Activated naive CD4-positive, alpha-beta T cell treated with anti-CD3 and anti-CD28 coated beads, Interleukin-2, amount 50 U/mL, for 16 hours (primary cell): ENCODE data around the gene SCGB1D2.

Experiments used
- DNase-seq: peaks from one replicate; pipeline ENCODE4 v3.0.0-alpha.2; 2020

Gene SCGB1D2

GRCh38 chr11:62264004-62264403 is 22.0 kb downstream of the SCGB1D2 start:
- DNase-seq = no peak

GRCh38 chr11:62266558-62266957 is 24.5 kb downstream of the SCGB1D2 start:
- DNase-seq = no peak

GRCh38 chr11:62267050-62267449 is 25.0 kb downstream of the SCGB1D2 start:
- DNase-seq = no peak

- no peak for DNase-seq
Observed at GRCh38 chr11:62267576-62267975, 25.5 kb downstream of the SCGB1D2 start.

GRCh38 chr11:62269654-62270278 is 27.7 kb downstream of the SCGB1D2 start, which contains the start of gene SCGB2A2:
Gene SCGB2A2, plus strand, starts transcription at chr11:62270158. Its CDS starts 59 bp downstream, at chr11:62270217.
- no peak for DNase-seq

- no peak for DNase-seq
Observed at GRCh38 chr11:62273284-62273683, 31.2 kb downstream of the SCGB1D2 start.

GRCh38 chr11:62273789-62274275 is 31.8 kb downstream of the SCGB1D2 start:
- DNase-seq = no peak

GRCh38 chr11:62280452-62280851 is 38.4 kb downstream of the SCGB1D2 start:
- DNase-seq = no peak
